HL-60/S4 (cell line): ENCODE results near the gene SPATA20.

Source experiments
- in situ Hi-C: fragments of 300-500 bp; cut with MboI; formaldehyde crosslinking; loops from 2 replicates; pipeline ENCODE4 v1.14.3; 2022; ENCODE audit warnings: low sequenced_read_pairs

SPATA20 gene

GRCh38 chr17:50547035-50547735 is at the start of gene SPATA20:
TSS of gene SPATA20 (plus strand) at chr17:50547174. CDS start at chr17:50547209, 35 bp downstream.
- in situ Hi-C loops = loop anchor here (10.0 kb wide), 3 partner anchors 148 to 408 kb away; no protein-coding TSS in a partner anchor

GRCh38 chr17:50498021-50498874 is 48.7 kb upstream of the SPATA20 start:
- in situ Hi-C loops = no loop called here

DNA sequence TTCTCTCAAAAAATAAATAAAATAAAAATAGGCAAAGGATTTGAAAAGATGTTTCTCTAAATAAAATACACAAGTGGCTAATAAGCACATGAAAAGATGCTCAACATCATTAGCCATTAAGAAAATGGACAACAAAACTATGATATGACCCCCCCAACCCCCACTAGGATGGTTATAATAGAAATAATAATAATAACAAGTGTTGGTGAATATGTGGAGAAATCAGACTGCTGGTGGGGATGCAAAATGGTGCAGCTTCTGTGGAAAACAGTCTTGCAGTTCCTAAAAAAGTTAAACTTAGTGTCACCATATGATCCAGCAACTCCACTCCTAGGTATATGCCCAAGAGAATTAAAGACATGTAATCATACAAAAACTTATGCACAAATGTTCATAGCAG is 47.7 kb upstream of the SPATA20 start:
- in situ Hi-C loops = no loop called here

DNA sequence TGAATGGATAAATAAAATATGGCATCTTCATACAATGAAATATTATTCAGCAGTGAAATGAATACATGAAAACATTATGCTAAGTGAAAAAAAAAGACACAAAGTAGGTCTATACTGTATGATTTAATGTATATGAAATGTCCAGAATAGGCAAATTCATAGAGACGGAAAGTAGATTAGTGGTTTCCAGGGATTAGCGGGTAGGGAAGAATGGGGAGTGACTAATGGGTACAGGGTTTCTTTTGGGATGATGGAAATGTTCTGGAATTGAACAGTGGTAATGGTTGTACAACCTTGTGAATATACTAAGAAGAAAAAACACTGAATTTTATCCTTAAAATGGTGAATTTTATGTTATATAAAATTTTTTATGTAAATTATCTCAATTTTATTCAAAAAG is 47.3 kb upstream of the SPATA20 start:
- in situ Hi-C loops = no loop called here

GRCh38 chr17:50501054-50501453 is 45.9 kb upstream of the SPATA20 start:
- in situ Hi-C loops = no loop called here

DNA sequence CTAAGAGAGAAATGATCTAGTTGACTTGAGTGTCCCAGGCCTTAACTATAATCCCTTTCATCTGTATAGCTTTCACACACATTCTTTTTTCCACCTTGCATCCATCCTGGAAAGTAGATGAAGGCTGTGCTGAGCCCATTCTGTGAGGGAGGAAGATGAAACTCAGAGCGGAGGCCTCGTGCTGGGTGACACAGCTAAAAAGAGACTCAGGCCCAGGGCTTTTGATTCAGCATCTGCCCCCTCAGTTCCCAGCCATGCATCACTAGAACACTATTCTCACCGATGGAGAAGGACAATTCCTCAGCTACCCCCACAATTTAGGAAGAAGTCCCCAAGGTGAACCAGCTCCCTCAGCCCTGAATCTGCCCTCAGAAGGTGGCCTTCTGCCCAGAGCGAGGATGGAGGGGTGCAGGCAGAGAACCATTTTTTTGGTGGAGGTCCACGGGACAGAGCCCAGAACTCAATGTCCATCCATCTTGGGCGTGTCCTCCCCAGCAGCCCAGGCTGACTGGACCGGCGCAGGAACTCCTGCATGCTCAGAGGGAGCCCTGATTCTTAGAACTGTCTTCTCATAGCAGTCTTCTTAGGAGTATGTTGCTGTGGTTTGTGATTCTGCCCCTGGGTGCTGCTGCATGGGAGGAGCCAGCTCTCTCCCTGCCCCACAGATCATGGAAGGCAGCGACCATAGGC is 44.5 kb upstream of the SPATA20 start:
- in situ Hi-C loops = no loop called here

GRCh38 chr17:50505591-50506130 is 41.3 kb upstream of the SPATA20 start:
- in situ Hi-C loops = no loop called here

- in situ Hi-C loops = no loop called here
Measured at GRCh38 chr17:50506298-50506697, 40.7 kb upstream of the SPATA20 start.

GRCh38 chr17:50507871-50508572 is 39.0 kb upstream of the SPATA20 start, which contains the start of gene MYCBPAP:
TSS of gene MYCBPAP (plus strand) at chr17:50508439. CDS start at chr17:50508675, 236 bp downstream.
- in situ Hi-C loops = no loop called here

DNA sequence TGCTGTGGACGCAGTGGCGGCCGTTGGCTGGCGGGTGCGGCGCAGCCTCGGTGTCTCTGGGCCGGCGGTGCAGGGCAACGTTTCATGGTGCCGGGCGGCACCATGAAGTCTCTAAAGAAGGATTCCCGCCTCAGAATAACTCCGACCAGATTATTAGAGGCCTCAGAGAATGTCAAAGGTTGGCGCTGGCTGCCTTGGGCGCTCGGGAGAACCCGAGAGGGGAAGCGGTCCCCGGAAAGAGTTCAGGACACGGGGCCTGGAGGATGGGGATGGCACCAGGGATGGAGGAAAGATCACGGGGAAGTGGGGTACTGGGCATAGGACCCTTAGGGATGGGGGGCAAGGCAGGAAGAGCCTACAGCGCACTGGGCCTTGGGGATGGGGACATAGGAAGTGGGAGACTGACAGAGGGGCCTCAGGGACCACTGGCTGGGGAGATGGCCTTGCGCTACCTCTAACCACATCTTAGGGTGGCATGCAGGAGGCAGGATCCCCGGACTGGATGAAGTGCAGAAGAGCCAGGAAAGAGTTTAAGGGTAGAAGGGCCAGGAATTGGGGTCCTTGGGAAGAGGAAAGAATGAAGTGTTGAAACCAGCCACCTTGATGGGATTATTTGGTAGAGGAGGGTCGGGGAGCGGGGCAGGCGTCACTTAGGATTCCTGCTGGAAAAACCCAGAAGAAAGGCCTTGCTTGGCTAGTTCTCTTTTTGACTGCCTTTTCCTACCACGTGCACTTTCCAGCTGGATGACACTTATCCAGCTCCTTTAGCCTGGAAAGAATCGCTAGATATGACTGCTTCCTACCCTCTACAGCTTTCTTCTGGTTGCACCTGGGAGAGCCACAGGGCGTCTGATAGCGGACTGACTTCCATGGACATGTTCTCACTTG is 38.2 kb upstream of the SPATA20 start:
- in situ Hi-C loops = no loop called here

DNA sequence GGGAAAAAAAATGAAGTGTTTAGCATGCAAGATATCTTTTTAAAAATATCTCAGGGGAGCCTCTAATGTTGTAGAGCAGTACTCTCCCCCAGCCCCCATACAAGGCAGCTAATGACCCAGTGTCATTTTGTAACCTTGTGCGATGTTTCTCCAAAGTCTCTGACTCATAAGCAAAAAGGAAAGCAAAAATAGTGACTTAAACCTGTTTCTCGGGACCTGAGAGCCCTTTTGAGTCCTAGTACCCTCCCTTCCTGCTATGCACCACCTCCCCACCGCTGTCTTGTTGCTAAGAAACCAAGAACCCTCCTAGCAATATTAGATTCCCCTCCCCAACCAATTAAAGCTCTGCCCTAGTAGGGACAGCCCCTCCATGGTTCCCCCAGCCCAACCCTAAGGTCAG is 35.9 kb upstream of the SPATA20 start:
- in situ Hi-C loops = no loop called here

DNA sequence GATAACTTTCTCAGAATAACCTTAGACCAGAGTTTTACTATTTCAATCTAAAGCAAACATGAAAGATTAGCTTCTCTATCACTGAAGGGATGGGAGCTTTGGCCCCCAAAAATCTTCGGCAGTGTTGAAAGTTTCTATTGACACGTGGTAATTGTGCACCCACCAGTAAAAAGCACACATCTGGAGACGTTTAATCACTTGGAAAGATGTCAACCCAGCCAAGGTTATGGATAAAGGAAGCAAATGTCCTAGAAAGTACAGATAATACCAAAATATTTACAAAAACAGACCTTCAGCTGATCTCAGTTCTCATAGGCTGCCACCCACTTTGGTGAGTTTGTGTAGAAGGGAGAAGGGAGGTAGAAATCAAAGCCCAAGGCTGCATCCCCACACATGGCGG is 33.5 kb upstream of the SPATA20 start:
- in situ Hi-C loops = no loop called here

- in situ Hi-C loops = no loop called here
Measured at GRCh38 chr17:50514388-50514787, 32.6 kb upstream of the SPATA20 start.

DNA sequence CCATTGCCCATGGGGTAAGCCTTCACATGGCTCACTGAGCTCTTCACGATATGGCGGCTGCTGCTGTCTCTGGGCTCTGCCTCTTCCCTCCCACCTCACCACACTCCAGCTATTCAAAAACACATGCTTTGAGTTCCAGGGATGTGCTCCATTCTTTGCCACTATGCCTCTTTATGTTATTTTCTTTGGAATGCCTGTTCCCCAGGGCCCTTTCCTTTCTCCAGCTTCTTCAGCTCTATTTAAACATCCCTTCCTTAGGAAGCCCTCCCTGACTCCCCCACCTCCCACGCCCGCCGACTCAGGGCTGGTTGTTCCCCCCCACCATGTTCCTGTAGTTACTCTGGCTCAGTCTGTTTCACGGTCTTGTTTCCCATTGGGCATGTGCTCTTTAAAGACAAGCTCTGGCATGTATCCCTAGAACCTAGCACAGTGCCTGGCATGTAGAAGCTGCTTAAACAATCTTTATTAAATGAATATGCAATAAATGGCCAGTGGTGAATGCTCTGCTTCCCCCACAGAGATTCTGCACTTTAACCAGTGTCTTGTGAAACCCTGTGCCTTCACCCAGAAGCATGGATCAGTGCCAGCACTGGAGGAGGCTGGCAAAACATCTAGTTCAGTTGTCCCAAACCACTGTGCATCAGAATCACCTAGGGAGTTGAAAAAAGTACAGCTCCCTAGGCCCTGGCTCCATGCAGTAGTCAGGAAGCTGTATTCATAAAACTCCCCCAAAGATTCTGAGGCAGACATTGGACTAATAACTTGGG is 31.9 kb upstream of the SPATA20 start:
- in situ Hi-C loops = no loop called here

DNA sequence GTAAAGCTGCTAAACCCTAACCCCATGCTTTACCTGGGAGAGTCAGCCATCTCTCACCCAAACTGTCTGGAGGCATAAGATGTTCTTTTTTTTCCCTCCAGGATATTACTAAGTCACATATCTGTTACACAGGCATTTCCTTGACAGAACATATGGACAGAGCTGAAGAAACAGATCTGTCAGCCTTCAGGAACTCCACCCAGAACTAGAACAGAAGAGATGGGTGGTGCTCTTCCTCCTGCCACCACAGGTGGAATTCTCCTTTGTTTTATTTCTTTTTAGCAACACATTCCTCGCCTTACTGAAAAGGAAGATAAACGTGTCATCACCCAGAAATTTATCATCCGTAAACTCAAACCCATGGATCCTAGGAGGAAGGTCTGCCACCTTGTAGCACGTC is 30.0 kb upstream of the SPATA20 start:
- in situ Hi-C loops = no loop called here

DNA sequence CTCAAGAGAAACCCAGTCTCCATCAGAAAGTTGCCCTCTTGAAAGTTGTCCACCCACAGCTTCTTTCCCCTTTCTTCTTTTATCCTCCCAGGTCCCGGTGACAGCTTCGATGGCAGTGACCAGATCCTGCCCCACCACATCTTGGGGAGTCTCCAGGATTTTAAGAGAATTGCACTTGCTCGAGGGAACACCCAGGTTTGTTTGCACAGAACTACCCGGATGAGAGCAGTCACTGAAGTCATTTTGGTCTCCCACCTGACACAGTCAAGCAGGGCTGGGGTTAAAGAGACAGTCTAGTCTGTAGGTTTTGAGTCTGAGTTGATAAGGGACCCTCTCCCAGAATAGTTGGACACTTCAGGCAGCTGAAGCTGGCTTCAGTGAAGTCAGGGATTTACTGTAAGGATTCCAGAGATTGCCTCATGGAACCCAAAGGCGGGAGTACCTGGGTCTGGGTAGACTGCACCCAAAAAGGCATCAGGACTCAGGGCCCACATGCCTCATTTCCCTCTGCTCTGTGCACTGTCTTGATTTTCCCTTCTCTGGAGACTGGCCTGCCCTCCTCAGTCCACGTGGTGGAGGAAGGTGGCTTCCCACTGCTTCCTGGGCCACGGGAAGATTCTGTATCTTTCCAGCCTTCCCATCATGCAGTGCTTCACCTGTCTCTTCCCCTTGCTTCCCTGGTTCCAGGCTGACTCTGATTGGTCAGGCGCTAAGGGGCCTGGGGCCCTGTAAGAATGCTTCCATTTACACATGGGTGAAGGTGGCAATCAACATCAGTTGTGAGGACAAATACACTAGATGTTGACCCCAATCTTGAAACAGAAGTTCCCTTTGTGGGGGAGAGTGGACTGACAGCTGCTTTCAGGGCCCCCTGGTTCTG is 29.2 kb upstream of the SPATA20 start:
- in situ Hi-C loops = no loop called here

DNA sequence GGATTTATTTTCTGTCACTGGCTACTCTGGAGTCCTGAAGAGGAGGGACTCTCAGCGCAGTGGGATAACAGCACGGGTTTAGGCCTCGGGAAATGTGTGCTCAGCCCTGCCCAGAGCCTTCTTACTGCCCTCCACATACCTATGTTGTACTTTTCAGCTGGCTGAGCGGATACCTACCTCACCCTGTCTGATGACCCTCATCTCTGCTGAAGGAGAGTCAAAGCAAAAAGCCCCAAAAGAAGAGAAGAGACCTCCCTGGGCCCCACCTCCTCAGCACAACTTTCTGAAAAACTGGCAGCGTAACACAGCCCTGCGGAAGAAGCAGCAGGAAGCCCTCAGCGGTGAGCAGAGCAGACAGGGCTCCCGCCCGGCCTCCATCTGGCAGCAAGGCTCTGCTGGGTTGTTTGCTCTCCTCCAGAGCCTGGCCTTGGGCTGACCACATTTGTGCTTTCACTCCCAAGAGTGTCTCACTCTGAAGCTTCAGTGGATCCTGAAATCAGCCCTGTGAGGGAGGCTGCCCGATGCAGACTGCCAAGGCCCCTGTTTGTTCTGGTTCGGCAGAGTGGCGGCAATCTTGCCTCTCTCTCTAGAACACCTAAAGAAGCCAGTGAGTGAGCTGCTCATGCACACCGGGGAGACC is 28.5 kb upstream of the SPATA20 start:
- in situ Hi-C loops = no loop called here
